GM23248 (cell line): Measurements from ENCODE around the gene TARS3.

Experiments used
- EZH2 ChIP-seq: fragments of 200-600 bp; sonication (generic); IDR thresholded peaks from 2 replicates; pipeline ENCODE4 v1.6.1; 2018; ENCODE audit warnings: antibody characterized with exemption, mild to moderate bottlenecking; ENCODE audit not compliant: insufficient read depth, poor library complexity, severe bottlenecking
- EZH2phosphoT487 ChIP-seq: fragments of 200-600 bp; sonication (generic); IDR thresholded peaks from 2 replicates; pipeline ENCODE4 v1.6.1; 2018; ENCODE audit warnings: antibody characterized with exemption, moderate library complexity, mild to moderate bottlenecking, low read depth; ENCODE audit not compliant: insufficient read depth

- no peak for TF ChIP-seq EZH2phosphoT487
- TF ChIP-seq EZH2, result no peak
Measured at GRCh38 chr15:101669744-101670143, 54.5 kb downstream of the TARS3 start.
